Vagina (tissue), 2 donors: ENCODE measurements around the gene NCOR1.

Experiments
- CTCF ChIP-seq, 3 experiments: fragments of 450-650 bp in 2 of 3; fragments of 200-600 bp in 1 of 3; sonication (generic) in 1 of 3; IDR thresholded peaks; one replicate each; pipeline ENCODE4 v1.5.1; 2017 to 2019; ENCODE audit warnings: antibody characterized with exemption in 3 of 3, mild to moderate bottlenecking in 2 of 3, moderate library complexity in 2 of 3
- POLR2A ChIP-seq, 2 donors: fragments of 450-650 bp; IDR thresholded peaks; one replicate each; pipeline ENCODE4 v1.6.1; 2017; ENCODE audit warnings: antibody characterized with exemption in 2 of 2, mild to moderate bottlenecking in 2 of 2, moderate library complexity in 2 of 2
- POLR2AphosphoS5 ChIP-seq, 2 donors: sonication (generic); formaldehyde crosslinking; IDR thresholded peaks; one replicate each; pipeline ENCODE4 v1.9.0; 2017; ENCODE audit warnings: antibody characterized with exemption in 2 of 2, mild to moderate bottlenecking in 2 of 2, low read depth in 1 of 2; ENCODE audit not compliant: insufficient read depth in 1 of 2

- TF ChIP-seq POLR2A (IDR thresholded peaks at IDR 0.05) (no peak), CTCF (IDR thresholded peaks at IDR 0.05) (no peak), POLR2AphosphoS5 (IDR thresholded peaks at IDR 0.05; ENCODE audit: insufficient read depth in 1 of 2, low read depth in 1 of 2) (no peak)
Observed at GRCh38 chr17:16108386-16108785, 106.9 kb downstream of the NCOR1 start.
